GM21390 (cell line): ENCODE results near the gene IYD.
"Not testable (repeated sequence)": the region's sequence is repeated elsewhere in the genome, so short reads cannot be mapped to it uniquely, and the experiment has no call there.

Experiments used
- ATAC-seq: cut with Tn5 transposase; IDR thresholded peaks from one replicate; pipeline ENCODE4 v1.9.1; 2021; ENCODE audit not compliant: unreplicated experiment

The IYD gene

DNA sequence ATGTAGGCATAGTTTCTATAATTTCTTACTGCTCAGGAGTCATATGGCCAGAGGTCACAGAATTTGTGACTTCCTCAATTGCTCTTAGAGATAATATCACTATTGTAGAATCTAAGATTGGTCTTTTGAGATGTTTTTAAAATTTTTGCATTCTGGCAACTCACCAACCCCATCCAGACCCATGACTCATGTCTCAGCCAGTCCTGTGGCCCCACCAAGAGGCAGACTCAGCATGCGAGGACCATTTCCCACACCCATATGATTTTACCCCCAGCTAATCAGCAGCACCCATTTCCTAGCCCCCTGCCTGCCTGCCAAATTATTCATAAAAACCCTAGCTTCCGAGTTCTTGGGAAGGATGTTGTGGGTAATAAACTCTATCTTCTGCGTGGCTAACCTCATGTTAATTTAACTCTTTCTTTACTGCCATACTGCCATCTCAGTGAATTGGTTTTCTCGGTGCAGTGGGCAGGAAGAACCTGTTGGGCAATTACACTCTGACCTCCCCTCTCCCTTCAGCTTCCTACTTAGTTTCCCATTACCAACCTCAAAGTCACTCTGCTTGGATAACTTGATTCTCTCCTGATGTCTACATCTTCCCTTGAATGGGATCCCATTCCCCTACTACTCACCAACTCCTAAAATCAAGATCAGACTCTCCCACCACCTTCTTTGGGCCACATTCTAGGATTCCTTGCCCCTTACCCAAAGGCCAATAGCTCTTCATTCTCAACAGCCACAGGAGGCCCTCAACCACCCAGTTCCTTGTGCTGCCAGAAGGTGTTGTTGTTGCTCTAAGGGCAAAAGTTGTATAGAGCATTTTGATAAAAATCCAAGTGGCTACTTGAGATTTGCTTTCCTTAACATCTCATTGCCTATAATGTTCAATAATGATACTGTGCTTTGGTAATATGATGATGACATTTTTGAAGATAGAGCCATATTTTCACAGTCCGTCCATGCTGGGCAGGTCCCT, 16.2 kb upstream of the IYD start:
- no peak for ATAC-seq

DNA sequence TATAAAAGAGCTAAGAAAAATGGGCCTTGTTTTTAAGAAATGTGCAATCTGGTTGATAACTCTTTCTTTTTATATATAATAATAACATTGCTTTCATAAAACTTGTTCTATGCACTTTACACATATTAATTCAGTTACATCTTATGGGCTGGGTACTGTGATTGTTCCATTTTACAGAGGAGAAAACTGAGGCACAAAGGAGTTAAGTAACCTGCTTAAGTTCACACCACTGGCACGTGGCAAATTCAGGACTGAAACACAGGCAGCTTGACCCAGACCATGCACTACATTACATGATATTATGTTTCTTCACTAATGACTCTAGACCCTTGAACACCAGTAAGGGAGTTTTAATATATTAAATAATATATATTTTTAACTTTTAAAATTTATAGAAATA, 15.4 kb upstream of the IYD start:
- ATAC-seq = no peak

DNA sequence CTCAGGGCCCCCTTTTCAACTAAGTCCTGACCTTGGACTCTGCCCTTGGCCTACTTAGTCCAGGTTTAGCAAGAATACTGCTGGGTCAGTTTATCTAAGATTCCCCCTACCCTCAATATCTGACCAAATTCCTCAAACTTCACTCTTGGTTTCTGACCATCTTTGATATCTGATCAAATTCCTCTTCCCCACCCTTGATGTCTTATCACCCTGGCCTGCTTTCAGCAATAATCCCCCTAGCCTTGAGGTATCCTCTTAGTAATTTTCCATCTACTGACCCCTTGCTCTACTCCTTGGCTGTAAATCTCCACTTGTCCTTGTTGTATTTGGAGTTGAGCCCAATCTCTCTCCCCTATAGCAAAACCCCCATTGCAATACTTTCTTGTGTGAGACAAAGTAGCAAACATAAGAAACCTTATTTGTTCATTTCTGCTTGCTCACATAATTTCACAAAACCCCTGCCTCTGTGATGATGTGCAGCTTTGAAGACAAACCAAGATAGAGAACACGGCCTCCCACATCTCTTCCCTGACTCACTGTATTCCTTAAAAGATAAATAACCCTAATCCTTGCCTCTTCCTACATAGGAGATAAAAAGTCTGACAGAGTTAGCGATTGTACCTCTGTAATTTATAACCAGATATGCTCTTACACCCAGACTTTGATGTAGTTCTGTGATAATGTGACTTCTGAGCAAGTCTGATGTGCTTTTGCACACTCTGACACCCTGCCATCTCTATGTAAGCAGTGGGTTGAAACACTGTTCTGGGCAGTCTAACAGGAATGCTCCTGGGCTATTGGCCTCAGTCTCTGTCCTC, 13.8 kb upstream of the IYD start:
- ATAC-seq = no peak

DNA sequence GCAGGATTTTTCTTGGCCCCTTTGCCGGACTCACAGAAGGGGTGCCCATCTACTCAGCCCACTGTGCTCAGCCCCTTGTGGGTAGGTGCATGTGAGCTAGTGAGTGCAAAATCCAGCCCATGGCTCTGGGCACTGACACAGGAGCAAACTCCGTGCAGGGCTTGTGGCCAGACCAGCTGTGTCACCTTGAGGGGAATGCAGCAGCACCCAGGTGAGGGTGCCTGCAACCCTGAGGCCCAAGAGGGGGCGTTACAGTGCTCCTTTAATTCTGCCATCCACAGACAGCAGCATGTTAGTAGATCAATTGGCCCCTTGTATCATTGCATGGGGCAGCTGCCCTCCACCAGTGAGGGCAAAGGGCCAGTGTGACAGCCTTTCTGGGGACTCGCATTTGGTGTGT, 12.9 kb upstream of the IYD start:
- no peak for ATAC-seq

DNA sequence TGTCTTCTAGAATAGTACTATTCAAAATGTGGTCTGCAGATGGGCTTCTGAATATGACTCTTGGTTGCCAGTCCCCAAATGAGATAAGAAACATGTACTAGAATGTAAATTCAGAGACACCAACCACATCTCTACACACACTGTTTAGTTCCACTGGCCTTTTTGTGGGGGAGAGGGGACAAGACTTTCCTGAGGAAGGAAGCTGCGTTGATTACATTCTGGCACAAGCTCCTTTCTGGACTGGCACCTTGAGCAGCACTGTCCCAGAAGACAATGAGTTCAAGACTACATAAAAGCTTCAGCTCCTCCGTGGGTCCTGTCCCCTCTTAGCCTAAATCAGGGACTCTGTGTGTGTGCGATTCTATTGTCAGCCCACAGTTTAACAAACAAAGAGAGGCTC, 6.9 kb upstream of the IYD start:
- ATAC-seq = no peak

DNA sequence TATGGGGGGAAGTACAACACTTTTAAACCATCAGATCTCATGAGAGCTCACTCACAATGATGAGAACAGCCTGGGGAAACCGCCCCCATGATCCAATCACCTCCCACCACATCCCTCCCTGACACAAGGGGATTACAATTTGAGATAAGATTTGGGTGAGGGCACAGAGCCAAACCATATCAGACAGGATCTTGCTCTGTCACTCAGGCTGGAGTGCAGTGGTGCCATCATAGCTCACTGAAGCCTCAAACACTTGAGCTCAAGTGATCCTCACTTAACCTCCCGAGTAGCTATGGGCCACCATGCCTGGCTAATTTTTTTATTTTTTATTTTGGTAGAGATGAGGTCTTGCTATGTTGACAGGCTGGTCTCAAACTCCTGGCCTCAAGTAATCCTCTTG, 5.1 kb upstream of the IYD start:
- ATAC-seq = no peak

DNA sequence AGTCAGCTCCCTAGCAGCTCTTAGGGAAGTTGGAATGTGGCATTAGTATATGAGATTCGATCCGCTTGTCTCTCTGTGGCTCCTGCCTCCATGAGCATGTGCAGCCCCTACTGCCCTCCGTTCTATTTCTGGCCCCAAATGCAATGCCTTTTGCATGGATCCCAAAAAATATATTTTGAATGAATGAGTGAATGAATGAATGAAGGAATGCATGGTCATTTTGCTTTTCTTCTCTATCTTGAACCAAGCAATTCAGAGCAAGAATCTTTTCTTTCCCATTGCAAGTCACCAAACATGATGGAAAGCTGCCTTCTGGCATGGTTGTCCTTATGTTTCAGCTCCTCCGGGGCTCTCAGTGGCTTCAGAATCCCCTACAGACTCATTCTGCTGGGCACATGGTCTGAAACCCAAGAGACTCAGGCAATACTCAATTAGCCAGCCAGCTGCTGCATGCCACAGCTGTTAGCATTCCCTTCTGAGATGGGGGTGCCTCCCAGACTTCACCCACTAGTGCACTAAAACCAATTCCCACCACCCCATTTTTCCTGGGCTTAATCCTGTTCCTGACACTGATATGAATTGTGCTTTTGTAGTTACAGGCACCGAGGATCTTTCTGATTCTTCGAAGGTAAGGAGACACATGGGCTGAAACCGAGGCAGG, 2.6 kb upstream of the IYD start:
- ATAC-seq = no peak

DNA sequence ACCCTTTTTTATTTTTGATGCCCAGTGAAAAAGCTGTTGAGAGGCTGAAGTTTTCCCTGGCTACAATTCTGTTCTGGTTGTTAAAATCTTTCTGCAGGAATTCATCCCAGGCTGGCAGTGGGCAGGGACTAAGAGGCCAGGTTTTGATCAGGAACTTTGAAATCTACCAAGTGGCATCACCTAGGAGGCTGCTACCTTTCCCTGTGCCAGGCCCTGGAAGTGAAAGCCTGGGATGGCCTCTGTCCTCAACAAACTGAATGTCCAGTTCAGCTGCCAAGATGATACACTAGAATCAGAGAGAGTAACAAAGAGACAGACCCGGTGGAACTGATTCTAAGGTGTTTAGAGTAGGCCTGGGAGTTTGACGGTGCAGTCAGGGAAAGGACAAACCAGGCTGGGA, 596 bp downstream of the IYD start:
- ATAC-seq = no peak

DNA sequence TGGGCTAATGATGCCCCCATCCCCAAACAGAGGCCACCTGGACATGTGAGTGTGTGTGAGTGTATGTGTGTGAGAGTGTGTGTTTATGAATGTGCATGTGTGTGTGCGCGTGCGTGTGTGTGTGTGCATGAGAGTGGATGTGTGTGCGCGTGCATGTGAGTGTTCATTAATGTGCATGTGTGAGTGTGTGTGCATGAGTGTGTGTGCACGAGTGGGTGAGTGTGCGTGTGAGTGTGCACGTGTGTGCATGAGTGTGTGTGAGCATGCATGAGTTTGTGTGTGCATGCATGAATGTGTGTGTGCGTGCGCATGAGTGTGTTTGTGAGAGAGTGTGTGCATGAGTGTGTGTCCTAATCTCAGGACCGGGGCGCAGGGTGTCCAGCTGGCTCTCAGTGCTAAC, 1.3 kb downstream of the IYD start:
- ATAC-seq = no peak

DNA sequence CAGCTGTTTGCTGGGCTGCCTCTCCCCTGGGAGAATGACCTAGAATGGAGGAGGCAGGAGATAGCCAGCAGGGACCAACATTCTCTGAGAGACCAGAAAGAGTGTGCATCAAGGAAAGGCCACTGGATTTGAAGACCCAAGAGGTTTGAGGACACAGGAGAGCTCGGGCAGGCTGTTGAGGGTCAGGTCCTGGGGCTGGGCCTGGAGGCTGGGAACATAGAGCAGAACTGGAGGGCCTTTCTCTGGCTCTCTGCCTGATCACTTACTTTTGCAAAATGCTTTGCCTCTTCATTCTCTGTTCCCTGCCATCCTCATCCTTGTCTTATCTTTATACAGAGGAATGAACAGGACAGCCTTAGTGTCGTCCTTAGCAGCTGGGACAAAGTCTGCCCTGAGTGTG, 2.5 kb downstream of the IYD start:
- no peak for ATAC-seq

DNA sequence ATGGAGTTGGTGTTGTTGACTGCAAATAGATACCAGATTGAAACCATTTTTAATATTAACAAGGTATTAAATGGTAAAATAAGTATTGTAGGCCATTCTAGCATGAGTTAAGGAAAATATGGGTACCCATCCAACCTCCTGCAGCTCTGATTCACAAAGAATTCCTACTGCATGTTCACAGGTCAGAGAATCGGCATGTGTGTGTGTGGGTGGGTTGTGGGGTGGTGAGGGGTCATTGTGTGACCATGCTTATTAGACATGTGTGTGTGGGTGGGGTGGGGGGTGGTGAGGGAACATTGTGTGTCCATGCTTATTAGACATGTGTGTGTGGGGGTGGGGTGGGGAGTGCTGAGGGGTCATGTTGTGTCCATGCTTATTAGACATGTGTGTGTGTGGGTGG, 3.2 kb downstream of the IYD start:
- ATAC-seq = no peak

DNA sequence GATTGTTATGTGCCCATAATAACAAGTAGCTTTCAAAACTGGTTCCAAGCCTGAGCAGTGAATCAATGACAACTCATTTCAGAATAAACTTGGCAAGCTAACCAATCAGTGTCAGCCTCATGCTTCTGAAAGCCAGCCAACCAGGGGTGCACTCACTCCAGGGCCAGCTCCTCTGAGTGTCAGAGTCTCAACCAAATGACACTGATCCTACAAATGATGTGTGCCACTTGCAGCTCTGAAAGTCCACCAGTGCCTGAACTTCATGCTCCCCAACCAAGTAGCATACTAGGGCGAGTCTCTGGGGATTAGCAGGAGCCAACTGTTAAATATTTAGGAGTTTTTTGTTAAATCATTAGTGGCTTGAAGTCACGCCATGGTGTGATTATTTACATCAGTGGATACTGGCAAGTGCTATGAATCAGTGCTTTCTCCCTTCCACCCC, 4.5 kb downstream of the IYD start:
- ATAC-seq = no peak

DNA sequence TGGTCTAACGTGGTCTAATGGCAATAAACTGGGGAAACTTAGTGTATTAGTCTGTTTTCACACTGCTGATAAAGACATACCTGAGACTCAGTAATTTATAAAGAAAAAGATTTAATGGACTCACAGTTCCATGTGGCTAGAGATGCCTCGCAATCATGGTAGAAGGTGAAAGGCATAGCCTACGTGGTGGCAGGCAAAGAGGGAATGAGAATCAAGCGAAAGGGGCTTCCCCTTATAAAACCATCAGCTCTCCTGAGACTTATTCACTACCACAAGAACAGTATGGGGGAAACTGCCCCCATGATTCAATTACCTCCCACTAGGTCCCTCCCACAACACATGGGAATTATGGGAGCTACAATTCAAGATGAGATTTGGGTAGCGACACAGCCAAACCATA, 5.5 kb downstream of the IYD start:
- not testable (repeated sequence) for ATAC-seq

DNA sequence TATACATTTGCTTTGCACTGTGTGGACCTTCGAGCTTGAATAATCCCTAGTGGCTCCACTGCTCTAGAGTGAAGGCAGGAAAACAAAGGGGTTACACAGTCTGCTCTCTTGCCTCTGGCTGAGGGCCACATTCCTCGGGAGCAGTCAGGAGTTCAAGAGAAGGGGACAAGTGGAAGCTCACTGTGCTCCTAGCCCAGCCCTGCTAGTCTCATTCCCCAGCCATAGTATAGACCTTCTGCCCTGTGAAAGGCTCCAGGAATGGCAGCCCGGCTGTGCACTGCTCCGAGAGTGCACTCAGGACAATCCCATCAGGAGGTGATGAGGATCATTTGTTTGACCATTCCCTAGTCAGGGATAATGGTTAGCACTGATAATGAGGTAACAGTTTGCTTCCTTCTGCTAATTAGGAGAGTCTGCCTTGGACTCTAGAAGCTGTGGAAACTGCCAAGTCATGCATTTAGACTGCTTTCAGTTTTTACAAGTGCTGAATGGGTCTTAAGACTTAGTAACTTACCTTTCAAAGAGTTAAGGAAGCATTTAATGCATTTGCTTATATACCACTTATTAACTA, 8.5 kb downstream of the IYD start:
- no peak for ATAC-seq

DNA sequence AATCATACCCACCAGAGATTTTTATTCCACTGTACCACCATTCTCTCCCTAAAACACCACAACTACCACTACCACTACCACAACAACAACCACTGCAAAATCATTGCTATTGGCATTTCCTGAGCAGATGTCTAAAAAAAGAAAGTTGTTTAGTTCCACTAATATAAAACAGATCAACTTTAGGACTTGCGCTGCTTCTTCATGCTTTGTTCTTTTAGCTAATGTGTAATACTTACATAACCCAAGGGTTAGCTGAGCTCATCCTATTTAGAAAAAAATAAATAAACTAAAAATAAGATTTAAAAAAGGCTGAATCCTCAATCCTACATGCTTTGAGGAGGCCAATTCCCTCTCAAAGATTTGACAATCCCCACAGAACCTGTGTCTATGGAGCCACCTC, 11.4 kb downstream of the IYD start:
- no peak for ATAC-seq

DNA sequence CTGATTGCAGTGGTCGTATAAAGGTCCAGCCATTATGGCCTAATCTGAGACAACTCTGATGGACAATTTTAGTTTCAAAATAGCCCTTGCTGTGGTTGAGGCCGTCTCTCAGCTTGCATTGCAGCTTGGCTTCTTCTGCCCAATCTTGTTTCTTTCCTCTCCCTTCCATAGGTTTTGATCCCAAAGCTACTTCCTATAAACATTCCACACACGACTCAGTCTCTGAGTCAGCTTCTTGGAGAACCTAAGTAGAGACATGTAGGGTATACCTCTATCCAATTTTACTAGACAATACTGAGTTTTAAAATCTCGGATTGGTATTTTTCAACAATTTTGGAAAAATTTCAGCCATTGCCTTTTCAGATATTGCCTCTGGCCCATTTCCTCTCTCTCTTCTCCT, 13.4 kb downstream of the IYD start:
- ATAC-seq = no peak

DNA sequence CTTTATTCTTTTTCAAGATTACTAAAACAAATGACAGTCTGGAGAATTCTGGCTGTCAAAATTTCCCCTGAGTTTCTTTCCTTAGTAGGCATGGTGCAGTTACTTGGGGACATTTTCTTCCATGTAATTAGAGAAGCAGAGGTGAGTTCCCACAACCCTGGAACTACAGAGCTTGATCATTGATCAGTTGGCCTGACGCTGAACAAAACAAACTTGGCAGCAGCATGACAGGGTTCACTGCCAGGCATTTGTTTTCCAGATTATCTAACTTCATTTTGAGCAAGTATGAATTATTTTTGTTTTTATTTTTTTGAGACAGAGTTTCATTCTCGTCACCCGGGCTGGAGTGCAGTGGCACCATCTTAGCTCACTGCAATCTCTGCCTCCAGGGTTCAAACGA, 22.6 kb downstream of the IYD start:
- no peak for ATAC-seq

DNA sequence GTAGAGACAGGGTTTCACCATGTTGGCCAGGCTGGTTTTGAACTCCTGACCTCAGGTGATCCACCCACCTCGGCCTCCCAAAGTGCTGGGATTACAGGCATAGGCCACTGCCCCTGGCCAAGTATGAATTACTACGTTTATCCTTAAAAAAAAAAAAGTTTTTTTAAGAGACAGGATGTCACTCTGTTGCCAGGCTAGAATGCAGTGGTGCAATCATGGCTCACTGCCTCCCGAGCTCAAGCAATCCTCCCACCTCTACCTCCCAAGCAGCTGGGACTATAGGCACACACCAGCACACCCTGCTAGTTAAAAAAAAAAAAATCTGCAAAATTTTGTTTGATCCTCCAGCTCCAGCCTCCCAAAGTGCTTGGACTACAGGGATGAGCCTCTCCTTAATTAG, 23.1 kb downstream of the IYD start:
- ATAC-seq = no peak

DNA sequence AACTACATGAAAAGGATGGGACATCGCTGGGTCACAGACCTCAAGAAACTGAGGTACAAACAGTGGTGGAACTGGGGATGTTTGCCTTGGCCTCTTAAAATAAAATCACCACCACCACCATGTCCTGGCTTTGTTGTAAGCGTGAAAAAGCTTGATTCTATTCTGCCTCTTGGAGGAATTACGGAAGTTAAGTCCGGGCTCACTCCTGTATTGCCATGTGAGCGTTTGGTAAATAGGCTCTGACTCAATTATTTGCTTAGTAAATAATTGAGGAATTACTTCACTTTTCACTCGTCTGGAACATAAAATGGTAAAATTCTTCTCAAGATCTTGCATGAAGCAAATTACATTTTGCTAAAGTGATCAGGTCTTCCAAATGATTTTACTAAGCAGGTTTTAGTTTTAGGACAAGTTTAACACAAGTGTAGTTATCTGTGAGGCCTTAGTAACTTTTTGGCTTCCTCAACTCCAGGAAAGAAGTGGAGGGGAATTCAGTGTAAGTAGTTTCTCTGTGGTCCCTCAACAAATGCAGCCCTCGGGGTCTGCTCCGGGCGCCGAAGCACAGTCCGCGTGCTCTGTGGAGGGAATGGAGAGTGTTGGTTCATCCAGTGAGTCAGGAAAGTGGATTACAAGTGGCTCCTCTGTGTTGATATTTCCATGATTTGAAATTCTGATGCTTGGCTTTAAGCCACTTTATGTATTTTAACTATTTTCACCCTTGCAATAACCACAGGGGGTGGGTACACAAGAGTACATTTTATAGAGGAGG, 23.8 kb downstream of the IYD start:
- no peak for ATAC-seq

DNA sequence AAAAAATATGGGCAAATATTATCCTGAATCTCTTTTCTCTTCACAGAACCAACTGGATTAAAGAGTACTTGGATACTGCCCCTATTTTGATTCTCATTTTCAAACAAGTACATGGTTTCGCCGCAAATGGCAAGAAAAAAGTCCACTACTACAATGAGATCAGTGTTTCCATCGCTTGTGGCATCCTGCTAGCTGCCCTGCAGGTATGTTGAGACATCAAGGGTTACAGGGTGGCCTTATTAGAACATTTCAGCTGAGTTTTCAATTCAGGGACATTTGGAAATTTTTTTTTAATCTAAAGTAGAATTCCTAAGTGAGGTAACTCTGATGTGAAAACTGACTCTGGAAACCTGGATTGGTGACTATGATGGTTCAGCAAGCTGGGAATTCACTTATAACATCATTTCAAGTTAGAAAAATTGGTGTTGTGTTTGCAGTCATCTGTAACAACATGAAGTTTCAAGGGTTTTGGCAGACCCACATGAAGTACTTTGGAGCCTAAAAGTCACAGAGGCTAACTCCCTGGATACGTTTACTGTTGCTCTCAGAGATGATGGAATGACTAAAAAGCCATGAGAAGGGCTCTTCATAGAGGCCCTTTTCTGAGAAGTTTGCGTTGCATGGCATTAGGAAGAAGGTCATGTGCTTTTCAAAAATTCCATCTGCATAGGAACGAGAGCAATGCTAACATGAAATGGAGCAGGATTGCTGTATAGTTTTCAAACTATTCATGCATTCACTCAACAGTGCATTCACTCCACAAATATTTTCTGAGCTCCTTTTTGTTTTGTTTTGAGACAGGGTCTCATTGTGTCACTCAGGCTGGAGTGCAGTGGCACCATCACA, 25.5 kb downstream of the IYD start:
- no peak for ATAC-seq
